A549 (cell line): Measurements from ENCODE around the gene TECTB.

Experiments
- ATOH8 ChIP-seq: fragments of 250-450 bp; sonication (Bioruptor Pico); IDR thresholded peaks from 2 replicates; pipeline ENCODE4 v1.5.0; 2020; ENCODE audit warnings: low read depth, mild to moderate bottlenecking, moderate library complexity
- CTCF ChIP-seq: fragments of >200 bp; sonication (Bioruptor Twin); formaldehyde crosslinking; IDR thresholded peaks from 3 replicates; pipeline ENCODE4 v1.5.1; 2016
- FOSB ChIP-seq: fragments of 250-450 bp; sonication (Bioruptor Pico); IDR thresholded peaks from 2 replicates; pipeline ENCODE4 v1.5.0; 2020; ENCODE audit warnings: mild to moderate bottlenecking, moderate library complexity
- HOXB13 ChIP-seq: fragments of 250-450 bp; sonication (Bioruptor Pico); IDR thresholded peaks from 2 replicates; pipeline ENCODE4 v1.5.0; 2020; ENCODE audit warnings: low read depth, mild to moderate bottlenecking, moderate library complexity
- JUNB ChIP-seq: fragments of >200 bp; sonication (Bioruptor Twin); formaldehyde crosslinking; IDR thresholded peaks from 2 replicates; pipeline ENCODE4 v1.6.1; 2016
- POLR2A ChIP-seq: IDR thresholded peaks from 2 replicates; pipeline ENCODE4 v1.6.1; 2012; ENCODE audit warnings: mild to moderate bottlenecking, low read length
- REST ChIP-seq: fragments of 200-600 bp; sonication (generic); IDR thresholded peaks from 2 replicates; pipeline ENCODE4 v1.6.1; 2016; ENCODE audit warnings: antibody characterized with exemption, mild to moderate bottlenecking, moderate library complexity
- RFX5 ChIP-seq: fragments of 450-650 bp; IDR thresholded peaks from 2 replicates; pipeline ENCODE4 v1.7.1; 2014; ENCODE audit warnings: antibody characterized with exemption, mild to moderate bottlenecking, moderate library complexity
- TF ChIP-seq, protein P1 (sequence below): fragments of 450-650 bp; IDR thresholded peaks from 2 replicates; pipeline ENCODE4 v1.6.1; 2014; ENCODE audit warnings: antibody characterized with exemption
- TF ChIP-seq, protein P2 (sequence below): fragments of >200 bp; sonication (Bioruptor Twin); formaldehyde crosslinking; IDR thresholded peaks from 3 replicates; pipeline ENCODE4 v1.6.1; 2016

DNA sequence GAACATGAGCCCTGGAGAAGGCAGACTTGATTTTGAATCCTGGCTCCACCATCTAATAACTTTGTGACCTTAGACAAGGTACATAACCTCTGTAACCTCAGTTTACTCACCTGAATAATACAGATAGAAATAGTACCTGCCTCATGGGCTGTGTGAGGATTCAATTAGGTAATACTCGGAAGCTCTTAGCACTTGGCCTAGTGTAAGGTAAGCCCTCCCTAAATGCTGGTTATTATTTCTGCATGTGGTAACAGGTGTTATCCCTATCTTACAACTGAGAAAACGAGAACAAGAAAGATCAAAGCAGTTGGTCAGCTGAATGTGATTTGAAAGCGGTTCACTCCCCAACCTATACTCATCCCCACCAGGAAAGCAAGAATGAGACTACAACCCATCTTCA lies 62.0 kb downstream of the TECTB start:
- TF ChIP-seq CTCF, result no peak
- no peak for TF ChIP-seq REST
- TF ChIP-seq JUNB, result no peak
- TF ChIP-seq, protein P1, sequence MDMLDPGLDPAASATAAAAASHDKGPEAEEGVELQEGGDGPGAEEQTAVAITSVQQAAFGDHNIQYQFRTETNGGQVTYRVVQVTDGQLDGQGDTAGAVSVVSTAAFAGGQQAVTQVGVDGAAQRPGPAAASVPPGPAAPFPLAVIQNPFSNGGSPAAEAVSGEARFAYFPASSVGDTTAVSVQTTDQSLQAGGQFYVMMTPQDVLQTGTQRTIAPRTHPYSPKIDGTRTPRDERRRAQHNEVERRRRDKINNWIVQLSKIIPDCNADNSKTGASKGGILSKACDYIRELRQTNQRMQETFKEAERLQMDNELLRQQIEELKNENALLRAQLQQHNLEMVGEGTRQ, result no peak
- TF ChIP-seq ATOH8 (CRISPR knock-in tag), result no peak
- TF ChIP-seq, protein P2, sequence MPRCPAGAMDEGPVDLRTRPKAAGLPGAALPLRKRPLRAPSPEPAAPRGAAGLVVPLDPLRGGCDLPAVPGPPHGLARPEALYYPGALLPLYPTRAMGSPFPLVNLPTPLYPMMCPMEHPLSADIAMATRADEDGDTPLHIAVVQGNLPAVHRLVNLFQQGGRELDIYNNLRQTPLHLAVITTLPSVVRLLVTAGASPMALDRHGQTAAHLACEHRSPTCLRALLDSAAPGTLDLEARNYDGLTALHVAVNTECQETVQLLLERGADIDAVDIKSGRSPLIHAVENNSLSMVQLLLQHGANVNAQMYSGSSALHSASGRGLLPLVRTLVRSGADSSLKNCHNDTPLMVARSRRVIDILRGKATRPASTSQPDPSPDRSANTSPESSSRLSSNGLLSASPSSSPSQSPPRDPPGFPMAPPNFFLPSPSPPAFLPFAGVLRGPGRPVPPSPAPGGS, result no peak
- no peak for TF ChIP-seq RFX5
- no peak for TF ChIP-seq FOSB (CRISPR knock-in tag)
- TF ChIP-seq HOXB13 (CRISPR knock-in tag), result no peak
- no peak for TF ChIP-seq POLR2A
